ENCODE measurements around the gene GPSM1.
A peak's percentile ranks its signal among the peaks of the same experiment; 100 is the strongest.

The GPSM1 gene

GRCh38 chr9:136280535-136281315, 46.6 kb upstream of the GPSM1 start:
- DNase-seq (ENCODE audit: low read depth, low spot score) = no peak
- ChIA-PET POLR2A (no interaction called here), CTCF (interaction anchor here (0.8 to 4.4 kb wide), 3 partner anchors 8 to 111 kb away, joined by 3 to 36 read pairs (median 6); no protein-coding TSS in a partner anchor)
- no peak for TF ChIP-seq CTCF (IDR thresholded peaks at IDR 0.05; ENCODE audit: insufficient read depth, low read length, missing control alignments)
- H3K4me3 ChIP-seq (ENCODE audit: low read depth, low read length) = no peak overlapping the region

GRCh38 chr9:136281421-136282271, 45.7 kb upstream of the GPSM1 start:
- DNase-seq (ENCODE audit: low read depth, low spot score) = no peak
- ChIA-PET CTCF (interaction anchor here (0.8 to 4.4 kb wide), 5 partner anchors 9 to 678 kb away, joined by 3 to 36 read pairs (median 9); no protein-coding TSS in a partner anchor), POLR2A (no interaction called here)
- H3K4me3 ChIP-seq (ENCODE audit: low read depth, low read length) = no peak overlapping the region
- no peak for TF ChIP-seq CTCF (IDR thresholded peaks at IDR 0.05; ENCODE audit: insufficient read depth, low read length, missing control alignments)

GRCh38 chr9:136282272-136282861, 45.0 kb upstream of the GPSM1 start:
- no peak for TF ChIP-seq CTCF (IDR thresholded peaks at IDR 0.05; ENCODE audit: insufficient read depth, low read length, missing control alignments)
- no peak overlapping the region for H3K4me3 ChIP-seq (ENCODE audit: low read depth, low read length)
- POLR2A ChIA-PET = no interaction called here
- DNase-seq (ENCODE audit: low read depth, low spot score) = no peak
- CTCF ChIA-PET = interaction anchor here (0.7 to 4.4 kb wide), 7 partner anchors 10 to 678 kb away, joined by 3 to 36 read pairs (median 6); no protein-coding TSS in a partner anchor

- ChIA-PET CTCF (interaction anchor here (0.6 to 4.4 kb wide), 38 partner anchors 9 to 680 kb away, joined by 3 to 36 read pairs (median 4); no protein-coding TSS in a partner anchor), POLR2A (no interaction called here)
- H3K4me3 ChIP-seq (ENCODE audit: low read depth, low read length) = no peak overlapping the region
- no peak for DNase-seq (ENCODE audit: low read depth, low spot score)
- peak; percentile 93 for TF ChIP-seq CTCF (IDR thresholded peaks at IDR 0.05; ENCODE audit: insufficient read depth, low read length, missing control alignments)
Measured at GRCh38 chr9:136283291-136284235, 43.8 kb upstream of the GPSM1 start.

- DNase-seq (ENCODE audit: low read depth, low spot score) = no peak
- H3K4me3 ChIP-seq (ENCODE audit: low read depth, low read length) = no peak overlapping the region
- TF ChIP-seq CTCF (IDR thresholded peaks at IDR 0.05; ENCODE audit: insufficient read depth, low read length, missing control alignments) = no peak
- ChIA-PET CTCF (interaction anchor here (0.6 to 4.4 kb wide), 31 partner anchors 8 to 680 kb away, joined by 3 to 36 read pairs (median 4); no protein-coding TSS in a partner anchor), POLR2A (no interaction called here)
Measured at GRCh38 chr9:136284311-136284710, 43.0 kb upstream of the GPSM1 start.
